Transverse colon (tissue), 3 donors: ENCODE measurements around the gene SNAP25.

Source experiments
- EP300 ChIP-seq: sonication (generic); formaldehyde crosslinking; IDR thresholded peaks from one replicate; pipeline ENCODE4 v1.6.1; 2017; ENCODE audit warnings: antibody characterized with exemption, low read depth
- TF ChIP-seq, protein P1 (sequence below), 5 experiments: fragments of 200-600 bp in 3 of 5; fragments of 450-650 bp in 2 of 5; sonication (generic) in 3 of 5; IDR thresholded peaks; 1 replicate in 2 of 5; 2 replicates in 3 of 5; pipeline ENCODE4 v1.5.1; 2016 to 2017; ENCODE audit warnings: antibody characterized with exemption in 5 of 5, inconsistent platforms in 3 of 5, mild to moderate bottlenecking in 2 of 5, moderate library complexity in 1 of 5

DNA sequence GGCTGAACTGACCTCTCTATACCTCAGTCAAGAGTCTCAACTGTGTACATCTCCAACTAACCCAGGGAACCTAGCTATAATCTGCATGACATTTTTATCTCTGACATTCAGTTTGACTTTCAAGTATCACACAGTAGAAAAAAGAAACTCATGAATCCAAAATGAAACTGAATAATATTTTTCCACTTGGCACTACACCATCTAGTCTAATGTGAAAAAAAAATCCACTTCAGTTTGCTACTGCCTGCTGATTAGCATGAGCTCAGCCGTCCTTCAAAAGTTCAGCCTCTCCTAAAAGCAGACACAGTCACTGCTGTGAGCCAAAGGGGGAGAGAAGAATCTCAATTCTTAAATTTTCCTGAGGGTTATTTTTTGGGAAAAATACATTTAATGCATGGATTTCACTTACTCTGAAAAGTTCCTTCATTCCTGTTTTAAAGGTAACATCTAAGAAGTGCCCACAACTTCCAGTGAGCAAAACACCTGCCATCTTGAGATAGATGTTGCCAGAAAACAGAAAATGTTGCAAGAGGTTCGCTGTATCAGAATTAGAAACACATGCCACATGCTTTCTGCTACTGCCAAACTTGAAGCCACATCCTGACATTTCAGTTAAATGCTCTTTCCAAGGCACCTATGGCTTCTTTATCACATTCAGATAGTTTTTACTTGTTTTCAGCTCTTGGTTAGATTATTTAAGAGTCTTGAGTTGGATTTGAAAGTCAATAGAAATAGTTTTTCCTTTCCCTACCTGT lies 120.0 kb downstream of the SNAP25 start:
- TF ChIP-seq, protein P1, sequence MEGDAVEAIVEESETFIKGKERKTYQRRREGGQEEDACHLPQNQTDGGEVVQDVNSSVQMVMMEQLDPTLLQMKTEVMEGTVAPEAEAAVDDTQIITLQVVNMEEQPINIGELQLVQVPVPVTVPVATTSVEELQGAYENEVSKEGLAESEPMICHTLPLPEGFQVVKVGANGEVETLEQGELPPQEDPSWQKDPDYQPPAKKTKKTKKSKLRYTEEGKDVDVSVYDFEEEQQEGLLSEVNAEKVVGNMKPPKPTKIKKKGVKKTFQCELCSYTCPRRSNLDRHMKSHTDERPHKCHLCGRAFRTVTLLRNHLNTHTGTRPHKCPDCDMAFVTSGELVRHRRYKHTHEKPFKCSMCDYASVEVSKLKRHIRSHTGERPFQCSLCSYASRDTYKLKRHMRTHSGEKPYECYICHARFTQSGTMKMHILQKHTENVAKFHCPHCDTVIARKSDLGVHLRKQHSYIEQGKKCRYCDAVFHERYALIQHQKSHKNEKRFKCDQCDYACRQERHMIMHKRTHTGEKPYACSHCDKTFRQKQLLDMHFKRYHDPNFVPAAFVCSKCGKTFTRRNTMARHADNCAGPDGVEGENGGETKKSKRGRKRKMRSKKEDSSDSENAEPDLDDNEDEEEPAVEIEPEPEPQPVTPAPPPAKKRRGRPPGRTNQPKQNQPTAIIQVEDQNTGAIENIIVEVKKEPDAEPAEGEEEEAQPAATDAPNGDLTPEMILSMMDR (IDR thresholded peaks at IDR 0.05), result no peak
- TF ChIP-seq EP300, result no peak
